HAP-1 (cell line): ENCODE data around the gene XXYLT1.

Experiments
- DNase-seq, 2 experiments: peaks; one replicate each; pipeline ENCODE4 v3.0.0-alpha.2; 2016 to 2020; ENCODE audit warnings: low spot score in 2 of 2
- H3K27me3 ChIP-seq: fragments of 250-450 bp; sonication (Bioruptor Pico); 2 replicates; pipeline ENCODE4 v1.5.1; 2020; ENCODE audit warnings: low read depth, mild to moderate bottlenecking, moderate library complexity
- H3K36me3 ChIP-seq: fragments of 250-450 bp; sonication (Bioruptor Pico); replicated peaks from 2 replicates; pipeline ENCODE4 v1.5.1; 2020; ENCODE audit warnings: mild to moderate bottlenecking
- H3K4me1 ChIP-seq: fragments of 250-450 bp; sonication (Bioruptor Pico); 2 replicates; pipeline ENCODE4 v1.5.1; 2020; ENCODE audit warnings: mild to moderate bottlenecking
- H3K4me3 ChIP-seq: fragments of 250-450 bp; sonication (Bioruptor Pico); 2 replicates; pipeline ENCODE4 v1.5.1; 2020; ENCODE audit warnings: mild to moderate bottlenecking, moderate library complexity
- H3K9me3 ChIP-seq: fragments of 250-450 bp; sonication (Bioruptor Pico); 2 replicates; pipeline ENCODE4 v1.5.1; 2020; ENCODE audit warnings: mild to moderate bottlenecking, moderate library complexity
- in situ Hi-C: fragments of 300-500 bp; cut with MboI; formaldehyde crosslinking; loops from 3 replicates; pipeline ENCODE4 v1.14.3; 2020; ENCODE audit warnings: low sequenced_read_pairs, inconsistent platforms, mixed read lengths

The XXYLT1 gene

GRCh38 chr3:195251336-195252065 lies 19.5 kb downstream of the XXYLT1 start:
- H3K4me1 ChIP-seq, result peaks cover 14% of the 10 kb centered on the region

GRCh38 chr3:195250473-195251251 lies 20.3 kb downstream of the XXYLT1 start:
- no peak for DNase-seq
- H3K4me3 ChIP-seq, result no peak overlapping the region
- H3K9me3 ChIP-seq, result no peaks in the 10 kb centered on the region
- H3K27me3 ChIP-seq, result no peaks in the 10 kb centered on the region; the same call in 1 of the 2 replicates
- in situ Hi-C loops, result loop anchor here (25.0 kb wide), 1 partner anchor 913 kb away; no protein-coding TSS in a partner anchor
- H3K4me1 ChIP-seq, result peaks cover 14% of the 10 kb centered on the region
- no peaks in the 10 kb centered on the region for H3K36me3 ChIP-seq

More at GRCh38 chr3:195251336-195252065, 19.5 kb downstream of the XXYLT1 start:
- H3K9me3 ChIP-seq, result no peaks in the 10 kb centered on the region
- no peak overlapping the region for H3K4me3 ChIP-seq
- in situ Hi-C loops, result loop anchor here (25.0 kb wide), 1 partner anchor 914 kb away; no protein-coding TSS in a partner anchor
- H3K27me3 ChIP-seq, result no peaks in the 10 kb centered on the region; the same call in 1 of the 2 replicates
- H3K36me3 ChIP-seq, result no peaks in the 10 kb centered on the region
- no peak for DNase-seq

GRCh38 chr3:195249858-195250464 lies 21.0 kb downstream of the XXYLT1 start:
- H3K4me1 ChIP-seq, result peaks cover 14% of the 10 kb centered on the region
- in situ Hi-C loops, result loop anchor here (25.0 kb wide), 1 partner anchor 913 kb away; no protein-coding TSS in a partner anchor
- H3K4me3 ChIP-seq, result no peak overlapping the region
- no peaks in the 10 kb centered on the region for H3K9me3 ChIP-seq
- H3K27me3 ChIP-seq, result no peaks in the 10 kb centered on the region; the same call in 1 of the 2 replicates
- H3K36me3 ChIP-seq, result no peaks in the 10 kb centered on the region
- DNase-seq, result no peak

- H3K36me3 ChIP-seq, result no peaks in the 10 kb centered on the region
- H3K9me3 ChIP-seq, result no peaks in the 10 kb centered on the region
- in situ Hi-C loops, result no loop called here
- no peaks in the 10 kb centered on the region; the same call in 1 of the 2 replicates for H3K27me3 ChIP-seq
- peak in 1 of 2 experiments; percentile 4 for DNase-seq
- H3K4me1 ChIP-seq, result peaks cover 14% of the 10 kb centered on the region
- H3K4me3 ChIP-seq, result no peak overlapping the region
Measured at GRCh38 chr3:195249057-195249770, 21.7 kb downstream of the XXYLT1 start.

- Histone ChIP-seq H3K9me3 (no peaks in the 10 kb centered on the region), H3K36me3 (no peaks in the 10 kb centered on the region), H3K4me1 (peaks cover 14% of the 10 kb centered on the region), H3K4me3 (no peak overlapping the region), H3K27me3 (no peaks in the 10 kb centered on the region; the same call in 1 of the 2 replicates)
- DNase-seq, result peak in 1 of 2 experiments; percentile 3
- in situ Hi-C loops, result no loop called here
Measured at GRCh38 chr3:195248281-195248680, 22.7 kb downstream of the XXYLT1 start.

- in situ Hi-C loops, result no loop called here
- H3K4me1 ChIP-seq, result peaks cover 10% of the 10 kb centered on the region
- H3K36me3 ChIP-seq, result no peaks in the 10 kb centered on the region
- H3K4me3 ChIP-seq, result no peak overlapping the region
- peak in 1 of 2 experiments; percentile 12 for DNase-seq
- no peaks in the 10 kb centered on the region for H3K9me3 ChIP-seq
- no peaks in the 10 kb centered on the region; the same call in 1 of the 2 replicates for H3K27me3 ChIP-seq
Measured at GRCh38 chr3:195247863-195248189, 23.1 kb downstream of the XXYLT1 start.

- DNase-seq, result peak in 1 of 2 experiments; percentile 3
- Histone ChIP-seq H3K36me3 (no peaks in the 10 kb centered on the region), H3K4me3 (no peak overlapping the region), H3K27me3 (no peaks in the 10 kb centered on the region; the same call in 1 of the 2 replicates), H3K4me1 (peaks cover 5% of the 10 kb centered on the region), H3K9me3 (no peaks in the 10 kb centered on the region)
- in situ Hi-C loops, result no loop called here
Measured at GRCh38 chr3:195247086-195247862, 23.7 kb downstream of the XXYLT1 start.

GRCh38 chr3:195246581-195246995 lies 24.4 kb downstream of the XXYLT1 start:
- in situ Hi-C loops, result no loop called here
- H3K27me3 ChIP-seq, result no peaks in the 10 kb centered on the region
- H3K4me1 ChIP-seq, result no peaks in the 10 kb centered on the region
- no peaks in the 10 kb centered on the region for H3K36me3 ChIP-seq
- no peaks in the 10 kb centered on the region for H3K9me3 ChIP-seq
- DNase-seq, result no peak
- no peak overlapping the region for H3K4me3 ChIP-seq

GRCh38 chr3:195245531-195245951 lies 25.4 kb downstream of the XXYLT1 start:
- no peaks in the 10 kb centered on the region for H3K36me3 ChIP-seq
- no peak overlapping the region for H3K4me3 ChIP-seq
- in situ Hi-C loops, result no loop called here
- no peaks in the 10 kb centered on the region for H3K9me3 ChIP-seq
- no peaks in the 10 kb centered on the region for H3K27me3 ChIP-seq
- no peaks in the 10 kb centered on the region for H3K4me1 ChIP-seq
- no peak for DNase-seq

- Histone ChIP-seq H3K4me3 (no peak overlapping the region), H3K9me3 (no peaks in the 10 kb centered on the region), H3K36me3 (no peaks in the 10 kb centered on the region), H3K27me3 (no peaks in the 10 kb centered on the region), H3K4me1 (no peaks in the 10 kb centered on the region)
- in situ Hi-C loops, result no loop called here
- peak in 1 of 2 experiments; percentile 5 for DNase-seq
Measured at GRCh38 chr3:195241592-195242355, 29.2 kb downstream of the XXYLT1 start.

GRCh38 chr3:195240939-195241338 lies 30.0 kb downstream of the XXYLT1 start:
- Histone ChIP-seq H3K4me1 (no peaks in the 10 kb centered on the region), H3K27me3 (no peaks in the 10 kb centered on the region), H3K36me3 (no peaks in the 10 kb centered on the region), H3K4me3 (no peak overlapping the region), H3K9me3 (no peaks in the 10 kb centered on the region)
- in situ Hi-C loops, result no loop called here
- peak in 1 of 2 experiments; percentile 5 for DNase-seq

GRCh38 chr3:195240171-195240701 lies 30.7 kb downstream of the XXYLT1 start:
- Histone ChIP-seq H3K4me3 (no peak overlapping the region), H3K4me1 (no peaks in the 10 kb centered on the region), H3K9me3 (no peaks in the 10 kb centered on the region), H3K27me3 (no peaks in the 10 kb centered on the region), H3K36me3 (no peaks in the 10 kb centered on the region)
- peak in 1 of 2 experiments; percentile 1 for DNase-seq
- in situ Hi-C loops, result no loop called here
